Activated CD8-positive, alpha-beta T cell treated with anti-CD3 and anti-CD28 coated beads for 36 hours (primary cell): ENCODE measurements around the gene LMX1B. TPM values are rescaled to one million over a fixed set of nuclear protein-coding genes. Genes with fewer than 3 reads are reported as not detected.

Experiments used
- ATAC-seq: fragments of 200-7000 bp; cut with Tn5 transposase; one replicate; pipeline ENCODE4 v1.10.0; 2021; ENCODE audit warnings: mild to moderate bottlenecking, moderate library complexity
- CTCF ChIA-PET: fragments of 350-600 bp; sonication (Branson Sonifier 250); formaldehyde crosslinking; loops from one replicate; lab custom pipeline; 2021; ENCODE audit warnings: antibody characterized with exemption; lab: Charles Lee
- POLR2A ChIA-PET: fragments of 350-600 bp; sonication (Branson Sonifier 250); formaldehyde crosslinking; loops from one replicate; lab custom pipeline; 2021; ENCODE audit warnings: antibody characterized with exemption; lab: Charles Lee
- DNase-seq: peaks from one replicate; pipeline ENCODE4 v3.0.0-alpha.2; 2020
- H3K27ac Mint-ChIP-seq: one replicate; pipeline ENCODE4 v1.8.0; 2021; ENCODE audit warnings: mild to moderate bottlenecking, mixed read lengths
- H3K27me3 Mint-ChIP-seq: one replicate; pipeline ENCODE4 v1.8.0; 2021; ENCODE audit warnings: mixed read lengths
- H3K36me3 Mint-ChIP-seq: one replicate; pipeline ENCODE4 v1.8.0; 2021; ENCODE audit warnings: low read depth, mixed read lengths
- H3K4me1 Mint-ChIP-seq: one replicate; pipeline ENCODE4 v1.8.0; 2021; ENCODE audit warnings: low read depth, mixed read lengths
- H3K4me3 Mint-ChIP-seq: one replicate; pipeline ENCODE4 v1.8.0; 2021; ENCODE audit warnings: mild to moderate bottlenecking, moderate library complexity, mixed read lengths
- H3K9me3 Mint-ChIP-seq: one replicate; pipeline ENCODE4 v1.8.0; 2021; ENCODE audit warnings: mixed read lengths
- CTCF ChIP-seq: fragments of 200-600 bp; IDR thresholded peaks from one replicate; pipeline ENCODE4 v1.8.0; 2022; ENCODE audit warnings: antibody characterized with exemption, mild to moderate bottlenecking
- intact Hi-C: fragments of 100-400 bp; cut with micrococcal nuclease; formaldehyde crosslinking; loops from one replicate; pipeline ENCODE4 v1.10.0; 2022
- total RNA-seq, 2 experiments: library from RNA; stranded (reverse); gene quantifications; one replicate each; pipeline ENCODE4 v1.2.3, GENCODE V29; 2021

LMX1B gene
- total RNA-seq, 2 experiments from 2014 or later = not detected

GRCh38 chr9:126599047-126599650 lies 14.6 kb upstream of the LMX1B start:
- Mint-ChIP-seq H3K27me3 (peaks cover 31% of the 10 kb centered on the region), H3K36me3 (no peaks in the 10 kb centered on the region), H3K4me1 (no peaks in the 10 kb centered on the region), H3K9me3 (no peaks in the 10 kb centered on the region), H3K27ac (no peak overlapping the region), H3K4me3 (no peak overlapping the region)
- no peak for DNase-seq
- no peak for ATAC-seq
- intact Hi-C loops = no loop called here
- POLR2A ChIA-PET = no interaction called here
- CTCF ChIA-PET = no interaction called here
- TF ChIP-seq CTCF = no peak

- ATAC-seq = no peak
- no peaks in the 10 kb centered on the region for H3K4me1 Mint-ChIP-seq
- H3K27me3 Mint-ChIP-seq = peaks cover 38% of the 10 kb centered on the region
- no peak for DNase-seq
- POLR2A ChIA-PET = no interaction called here
- no peak for TF ChIP-seq CTCF
- H3K27ac Mint-ChIP-seq = no peak overlapping the region
- H3K4me3 Mint-ChIP-seq = no peak overlapping the region
- no peaks in the 10 kb centered on the region for H3K36me3 Mint-ChIP-seq
- intact Hi-C loops = no loop called here
- CTCF ChIA-PET = interaction anchor here (1.1 kb wide), 1 partner anchor 177 kb away, joined by 4 read pairs; no protein-coding TSS in a partner anchor
- no peaks in the 10 kb centered on the region for H3K9me3 Mint-ChIP-seq
Measured at GRCh38 chr9:126604059-126605055, 9.4 kb upstream of the LMX1B start.

GRCh38 chr9:126605792-126606482 lies 7.8 kb upstream of the LMX1B start:
- ATAC-seq (no peak), DNase-seq (no peak)
- POLR2A ChIA-PET = no interaction called here
- no peak overlapping the region for H3K4me3 Mint-ChIP-seq
- H3K27me3 Mint-ChIP-seq = peaks cover 47% of the 10 kb centered on the region
- no peak for TF ChIP-seq CTCF
- no peaks in the 10 kb centered on the region for H3K4me1 Mint-ChIP-seq
- H3K36me3 Mint-ChIP-seq = no peaks in the 10 kb centered on the region
- intact Hi-C loops = no loop called here
- no peak overlapping the region for H3K27ac Mint-ChIP-seq
- no peaks in the 10 kb centered on the region for H3K9me3 Mint-ChIP-seq
- CTCF ChIA-PET = no interaction called here

- ATAC-seq (no peak), DNase-seq (no peak)
- Mint-ChIP-seq H3K9me3 (no peaks in the 10 kb centered on the region), H3K4me1 (peaks cover 4% of the 10 kb centered on the region), H3K4me3 (no peak overlapping the region), H3K27ac (no peak overlapping the region), H3K27me3 (peaks cover 49% of the 10 kb centered on the region), H3K36me3 (no peaks in the 10 kb centered on the region)
- no peak for TF ChIP-seq CTCF
- intact Hi-C loops = no loop called here
- ChIA-PET CTCF (no interaction called here), POLR2A (no interaction called here)
Measured at GRCh38 chr9:126606483-126606870, 7.3 kb upstream of the LMX1B start.
